GM19397 (cell line): ENCODE measurements around the gene SLFN14.
"Not testable (repeated sequence)": the region's sequence is repeated elsewhere in the genome, so short reads cannot be mapped to it uniquely, and the experiment has no call there.

Source experiments
- ATAC-seq: cut with Tn5 transposase; IDR thresholded peaks from one replicate; pipeline ENCODE4 v1.9.1; 2021; ENCODE audit warnings: mild to moderate bottlenecking, moderate library complexity; ENCODE audit not compliant: unreplicated experiment

SLFN14 gene

DNA sequence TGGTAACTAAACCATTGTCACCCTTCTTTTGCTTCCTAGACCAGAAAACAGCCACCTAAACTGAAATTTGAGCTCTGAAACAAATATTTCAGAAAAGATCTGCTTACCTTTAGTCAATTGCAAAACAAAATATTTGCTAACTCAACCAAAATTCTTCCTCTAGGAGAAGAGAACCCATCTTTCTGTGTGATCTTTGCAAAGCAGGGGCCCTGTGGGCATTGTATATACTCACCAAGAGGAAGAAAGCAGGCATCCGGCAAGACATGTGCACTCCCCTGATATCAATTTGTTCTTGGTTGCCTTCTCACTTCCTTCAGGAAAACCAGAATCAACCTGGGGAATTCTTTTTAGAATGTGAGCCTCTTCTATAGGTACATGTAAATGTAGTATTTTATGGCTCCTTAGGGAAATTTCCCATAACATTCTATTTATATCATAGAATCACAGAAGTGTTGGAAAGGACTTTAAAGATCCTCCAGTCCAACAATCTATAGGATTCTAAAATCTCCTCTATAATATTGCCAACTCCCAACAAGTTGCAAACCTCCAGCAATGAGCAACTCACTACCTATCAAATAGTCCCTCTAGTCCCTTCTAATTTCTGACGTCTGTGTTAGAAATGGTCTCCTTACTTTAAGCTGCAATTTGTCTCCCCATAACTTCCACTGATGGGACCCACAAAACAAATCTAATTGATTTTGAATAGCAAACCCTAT is 966 bp downstream of the SLFN14 start:
- no peak for ATAC-seq

DNA sequence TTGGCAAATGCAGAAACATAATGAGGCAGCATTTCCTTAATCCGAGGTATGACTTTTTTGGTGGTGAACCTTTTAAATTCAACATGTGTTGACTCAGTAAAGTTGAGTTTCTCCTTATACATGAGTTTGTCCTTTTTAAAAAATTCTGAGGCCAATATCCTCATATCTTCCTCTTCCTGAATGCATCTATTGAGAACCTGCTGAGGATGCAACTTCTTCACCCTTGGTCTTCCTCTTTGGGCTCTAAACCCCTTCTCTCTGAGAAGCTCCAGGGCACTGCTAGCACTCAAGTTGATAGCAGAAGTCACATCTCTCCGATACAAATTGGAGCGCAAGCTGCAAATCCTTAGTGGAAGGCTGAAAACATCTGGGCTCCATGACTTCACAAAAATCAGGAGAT is 3.3 kb downstream of the SLFN14 start:
- ATAC-seq = no peak

DNA sequence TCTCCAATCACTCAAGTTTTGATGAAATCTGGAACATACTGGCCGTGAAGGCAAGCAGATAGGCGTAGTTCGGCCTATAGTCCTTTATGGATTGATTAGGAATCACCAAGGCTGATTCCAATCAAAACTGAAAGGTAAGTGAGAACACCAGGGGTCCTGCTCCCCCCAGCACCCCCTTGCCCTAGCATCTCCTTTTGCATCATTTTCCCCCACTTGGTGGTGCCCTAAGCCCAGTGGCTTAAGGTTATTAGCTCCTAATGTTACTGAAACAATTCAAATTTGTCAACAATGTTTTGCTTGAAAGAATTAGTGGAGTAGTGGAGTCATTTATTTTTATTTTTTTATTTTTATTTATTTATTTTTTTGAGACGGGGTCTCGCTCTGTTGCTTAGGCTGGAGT is 4.9 kb downstream of the SLFN14 start:
- ATAC-seq = no peak

DNA sequence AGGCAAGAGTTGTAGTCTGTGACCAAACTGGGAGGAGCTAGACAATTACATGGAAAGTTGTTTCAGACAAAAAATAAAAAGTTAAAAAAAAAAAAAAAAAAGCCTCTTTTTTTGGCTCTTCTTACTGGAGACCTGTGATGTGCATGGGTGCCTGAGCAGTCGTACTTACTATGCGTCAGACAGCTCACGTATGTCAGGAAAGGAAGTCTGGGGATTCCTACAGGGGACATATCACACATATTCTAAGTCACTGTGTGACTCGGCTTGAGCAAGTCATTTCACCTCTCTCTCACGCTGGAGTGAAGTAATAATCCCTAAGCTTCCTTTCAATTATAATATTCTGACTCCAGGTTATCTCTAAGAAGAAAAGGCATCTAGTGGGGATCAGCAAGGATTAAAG is 6.0 kb downstream of the SLFN14 start:
- ATAC-seq = no peak

DNA sequence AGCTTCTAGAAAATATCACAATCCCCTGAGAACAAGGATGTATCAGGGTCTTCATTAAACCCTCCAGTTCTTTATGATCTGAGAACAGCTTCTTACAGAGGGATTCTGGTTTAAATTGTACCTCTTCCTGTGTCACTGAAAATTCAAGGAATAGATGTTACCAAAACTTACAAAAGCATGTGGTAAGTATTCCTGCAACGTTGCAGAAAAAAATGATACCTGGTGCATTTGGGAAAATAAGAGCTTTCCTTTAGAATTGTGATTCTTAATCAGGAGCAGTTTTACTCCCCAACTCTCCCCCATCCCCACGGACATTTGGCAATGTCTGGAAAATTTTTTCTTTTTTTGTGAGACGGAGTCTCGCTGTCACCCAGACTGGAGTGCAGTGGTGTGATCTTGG is 7.3 kb downstream of the SLFN14 start:
- no peak for ATAC-seq

DNA sequence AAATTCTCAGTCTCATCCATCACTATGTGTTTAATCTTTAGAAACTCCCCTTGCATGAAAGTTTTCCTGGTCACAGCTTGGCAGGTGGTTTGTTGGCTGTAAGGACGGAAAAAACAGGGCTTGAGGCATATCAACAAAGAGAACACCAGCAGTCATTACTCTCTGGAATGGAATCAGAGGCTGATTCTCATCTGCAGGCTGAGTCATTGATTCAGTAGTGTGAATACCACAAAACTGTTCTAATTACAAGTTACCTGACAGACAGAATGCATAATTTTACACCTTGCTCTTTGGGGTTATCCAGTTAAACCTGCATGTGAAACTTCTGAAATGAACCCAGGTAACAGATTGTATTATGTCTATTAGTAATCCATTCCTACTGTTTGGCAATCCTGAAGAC is 11.6 kb downstream of the SLFN14 start:
- ATAC-seq = no peak

DNA sequence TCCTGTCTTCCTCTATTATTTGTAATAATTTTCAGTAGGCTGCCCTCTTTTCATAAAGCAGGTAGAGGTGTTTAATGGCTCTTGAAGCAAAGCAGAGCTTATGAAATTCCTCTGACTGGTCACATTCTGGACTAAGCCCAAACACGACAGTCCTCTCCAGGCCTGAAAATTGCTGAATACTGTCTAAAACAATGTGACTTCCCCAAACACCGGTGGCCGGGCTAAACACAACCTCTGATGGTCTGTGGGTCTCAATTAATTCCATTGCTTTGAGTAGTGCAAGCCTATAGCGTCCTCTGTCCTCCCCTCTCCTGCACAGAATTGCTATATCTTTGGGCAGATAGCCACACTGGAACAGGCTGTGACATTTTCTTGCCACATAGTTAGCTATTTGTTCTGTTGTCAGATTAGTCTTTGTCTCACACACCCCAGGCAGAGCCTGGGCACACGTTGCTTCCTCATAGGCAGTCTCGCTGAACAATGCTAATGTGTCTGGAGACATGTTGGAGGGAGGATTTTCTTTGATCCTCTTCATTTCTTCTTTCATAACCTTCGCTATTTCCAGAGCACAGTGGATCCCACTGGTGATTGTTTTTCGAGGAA is 12.3 kb downstream of the SLFN14 start:
- ATAC-seq = no peak

DNA sequence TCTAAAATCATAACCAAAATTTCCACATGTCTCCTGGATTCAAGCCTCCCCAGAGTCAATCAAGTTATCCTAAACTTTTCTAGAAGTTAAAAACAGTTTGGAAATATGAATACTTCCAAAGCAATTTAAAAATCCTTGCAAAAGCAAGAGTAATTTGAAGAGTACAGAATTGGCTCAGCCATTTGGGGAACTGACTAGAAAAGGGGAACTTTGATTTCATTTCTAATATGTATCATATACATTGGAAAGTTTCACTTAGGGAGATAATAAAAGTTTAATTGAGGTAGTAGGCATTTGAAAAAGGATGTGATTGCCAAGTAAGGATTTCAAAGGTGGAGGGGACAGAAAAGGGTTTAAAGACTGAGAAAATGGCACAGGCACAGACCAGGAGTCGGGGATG is 14.1 kb downstream of the SLFN14 start:
- ATAC-seq = no peak

DNA sequence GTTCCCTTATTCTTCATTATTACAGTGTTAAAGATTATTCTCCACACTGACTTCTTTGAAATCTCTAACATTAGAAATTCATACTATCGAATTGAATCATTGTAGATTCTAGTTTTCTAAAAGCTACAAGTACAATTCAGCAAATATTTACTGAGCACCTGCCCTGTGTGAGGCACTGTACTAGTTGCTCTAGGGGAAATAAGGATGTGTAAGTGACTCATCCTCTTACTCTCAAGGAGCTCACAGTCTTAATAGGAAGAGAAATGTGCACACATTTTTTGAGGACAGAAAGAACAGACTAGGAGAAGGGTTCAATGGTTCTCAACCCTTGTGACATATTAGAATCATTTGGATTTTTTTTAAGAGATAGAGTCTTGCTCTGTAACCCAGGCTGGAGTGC is 15.5 kb downstream of the SLFN14 start:
- ATAC-seq = no peak

DNA sequence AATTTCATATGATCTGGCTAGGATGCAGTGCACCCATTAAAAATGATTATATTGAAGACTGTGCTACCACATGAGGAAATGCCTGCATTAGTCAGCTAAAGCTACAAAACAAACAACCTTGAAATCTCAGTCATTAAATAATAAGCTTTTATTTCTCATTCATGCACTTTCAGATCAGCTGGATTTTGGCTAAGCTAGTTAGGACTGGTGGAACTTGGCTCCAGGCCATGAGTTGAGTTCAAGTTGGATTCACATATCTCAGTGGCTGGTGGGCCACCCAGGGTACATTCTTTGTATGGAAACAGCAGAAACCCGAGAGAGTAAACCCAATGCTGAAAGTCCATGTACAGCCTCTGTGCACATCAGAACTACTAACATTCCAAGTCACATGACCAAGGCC is 16.8 kb downstream of the SLFN14 start:
- no peak for ATAC-seq

DNA sequence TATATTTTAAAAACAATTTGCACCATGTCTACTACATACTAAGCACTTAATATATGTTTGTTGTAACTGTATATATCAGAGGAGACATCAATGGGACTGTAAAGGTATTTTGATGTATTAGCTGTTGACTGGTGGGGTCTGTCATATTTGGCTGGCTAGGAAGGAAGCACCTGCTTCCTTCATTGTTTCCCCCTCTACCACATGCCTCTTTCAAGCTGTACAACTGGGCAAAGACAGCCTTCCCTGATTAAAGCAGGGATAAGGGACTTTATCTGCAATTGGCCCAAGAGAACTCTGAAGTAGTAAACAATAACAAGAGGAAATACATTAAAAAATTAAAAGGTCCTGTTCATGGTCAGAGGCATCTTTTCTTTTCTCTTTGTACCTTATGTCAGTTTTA is 17.6 kb downstream of the SLFN14 start:
- no peak for ATAC-seq

DNA sequence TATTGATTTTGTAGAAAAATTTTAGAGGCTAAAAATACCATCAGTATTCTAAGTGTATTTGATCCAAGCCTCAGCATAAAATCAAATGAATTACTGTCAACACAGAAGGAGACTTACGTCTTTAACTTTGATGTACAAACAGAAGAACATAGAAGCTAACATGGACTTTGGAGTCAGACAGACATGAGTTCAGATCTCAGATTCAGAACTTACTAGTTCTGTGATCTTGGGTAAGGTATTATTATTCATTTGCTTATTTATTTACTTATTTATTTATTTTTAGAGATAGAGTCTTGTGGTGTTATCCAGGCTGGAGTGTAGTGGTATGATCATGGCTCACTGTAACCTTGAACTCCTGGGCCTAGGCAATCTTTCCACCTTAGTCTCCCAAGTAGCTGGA is 19.2 kb downstream of the SLFN14 start:
- ATAC-seq = no peak

DNA sequence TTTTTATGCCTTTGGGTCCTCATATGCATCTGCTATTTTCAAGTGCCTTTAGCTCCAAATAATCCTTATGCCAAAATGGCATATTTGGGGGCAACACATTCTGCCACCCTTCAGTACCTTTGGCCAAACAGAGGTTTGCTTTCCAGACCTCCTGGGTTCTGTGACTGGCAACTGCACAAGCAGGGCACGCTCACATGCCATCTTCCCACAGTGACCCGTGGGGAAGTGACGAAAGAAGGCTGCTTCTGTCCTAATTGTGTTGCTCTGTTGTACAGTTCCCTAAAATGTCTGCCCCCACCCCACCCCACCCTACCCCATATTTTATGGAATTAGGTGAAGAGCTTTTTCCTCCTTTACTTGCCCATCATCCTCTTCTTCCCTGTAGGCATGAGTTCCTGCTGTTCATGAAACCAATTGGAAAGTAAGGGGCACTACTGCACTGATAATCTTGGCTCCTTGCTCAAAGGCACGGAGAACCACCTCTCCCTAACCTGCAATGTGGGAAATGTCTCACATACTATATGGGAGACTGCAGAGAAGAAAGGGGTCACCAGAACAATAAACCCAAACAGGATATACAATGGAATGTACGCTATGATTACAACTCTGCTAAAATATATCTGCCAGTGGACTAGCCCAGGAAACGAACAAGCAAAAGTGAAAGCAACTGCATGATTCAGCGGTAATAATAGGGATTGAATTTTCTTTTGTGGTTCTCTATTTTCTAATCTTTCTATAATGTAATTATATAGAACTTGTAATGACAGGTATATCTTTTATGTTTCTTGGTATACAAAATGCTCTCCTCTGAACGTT is 19.8 kb downstream of the SLFN14 start:
- ATAC-seq = no peak

DNA sequence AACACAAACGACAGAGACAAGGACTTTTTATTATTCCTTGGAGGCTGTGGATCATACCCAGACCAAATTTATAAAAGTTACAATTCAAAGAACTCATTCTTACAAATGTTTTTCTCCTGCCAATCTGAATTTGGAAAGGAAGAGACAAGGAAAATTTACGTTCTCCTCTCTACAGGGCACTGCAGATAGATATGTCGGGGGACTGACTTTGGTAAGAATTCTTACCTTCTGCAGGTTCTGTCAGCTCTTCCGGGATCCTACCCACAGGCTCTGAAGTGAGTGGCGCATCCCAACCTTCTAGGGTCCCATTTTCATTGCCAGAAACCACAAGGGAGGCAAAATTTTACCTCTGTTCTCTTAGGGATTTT is 21.0 kb downstream of the SLFN14 start:
- no peak for ATAC-seq

DNA sequence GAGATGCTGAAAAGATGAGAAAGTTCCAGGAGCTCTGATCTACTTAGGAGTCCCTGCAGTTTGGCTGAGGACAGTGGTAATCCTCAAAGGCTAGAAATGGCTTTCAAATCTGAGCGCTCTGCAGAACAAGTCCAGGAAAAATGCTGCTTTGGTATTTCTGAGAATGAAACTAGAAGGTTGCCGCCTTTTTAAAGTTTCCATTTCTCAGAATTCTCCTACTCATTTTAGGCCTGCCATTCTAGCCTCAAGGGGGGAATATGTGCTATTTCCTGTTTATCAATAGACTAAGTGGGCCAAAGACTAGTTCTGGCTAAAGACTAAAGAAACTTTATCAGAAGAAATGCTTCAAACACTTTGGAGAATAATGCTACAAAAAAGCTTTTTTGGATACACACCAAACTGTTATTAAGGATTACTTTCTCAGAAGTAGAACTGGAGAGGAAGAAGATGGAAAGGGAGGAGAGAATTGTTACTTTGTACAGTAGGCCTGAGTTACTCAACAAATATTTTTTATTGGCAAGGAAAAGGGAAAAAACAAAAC is 22.9 kb downstream of the SLFN14 start, which contains the start of gene SLFN12L:
SLFN12L (minus strand) TSS at position 78 of the 541 bp plus-strand sequence. CDS start 15,314 bp downstream, outside the sequence.
- ATAC-seq = no peak

DNA sequence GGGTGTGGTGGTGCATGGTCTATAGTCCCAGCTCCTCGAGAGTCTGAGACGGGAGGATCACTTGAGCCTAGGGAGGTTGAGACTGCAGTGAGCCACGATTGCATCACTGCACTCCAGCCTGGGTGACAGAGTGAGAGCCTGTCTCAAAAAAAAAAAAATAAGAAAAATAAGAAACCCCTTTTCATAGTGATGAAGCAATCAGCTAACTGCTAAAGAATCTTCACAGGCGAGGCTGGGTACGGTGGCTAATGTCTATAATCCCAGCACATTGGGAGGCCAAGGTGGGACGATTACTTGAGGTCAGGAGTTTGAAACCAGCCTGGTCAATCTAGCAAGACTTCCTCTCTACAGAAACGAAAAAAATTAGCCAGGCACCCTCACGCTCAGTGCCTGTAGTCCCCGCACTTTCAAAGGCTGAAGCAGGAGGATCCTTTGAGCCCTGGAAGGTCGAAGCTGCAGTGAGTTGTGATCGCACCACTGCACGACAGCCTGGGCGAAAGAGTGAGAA is 23.9 kb downstream of the SLFN14 start:
- ATAC-seq = no peak

DNA sequence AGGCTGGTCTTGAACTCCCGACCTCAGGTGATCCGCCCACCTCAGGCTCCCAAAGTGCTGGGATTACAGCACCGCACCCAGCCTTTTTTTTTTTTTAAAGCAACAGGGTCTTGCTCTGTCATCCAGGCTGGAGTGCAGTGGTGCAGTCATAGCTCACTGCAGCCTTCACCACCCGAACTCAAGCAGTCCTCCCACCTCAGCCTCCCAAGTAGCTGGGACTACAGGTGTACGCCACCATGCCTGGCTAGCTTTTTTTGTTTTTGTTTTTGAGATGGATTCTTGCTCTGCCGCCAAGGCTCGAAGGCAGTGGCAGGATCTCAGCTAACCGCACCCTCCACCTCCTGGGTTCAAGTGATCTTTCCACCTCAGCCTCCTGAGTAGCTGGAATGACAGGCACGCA is 25.2 kb downstream of the SLFN14 start:
- ATAC-seq = not testable (repeated sequence)

DNA sequence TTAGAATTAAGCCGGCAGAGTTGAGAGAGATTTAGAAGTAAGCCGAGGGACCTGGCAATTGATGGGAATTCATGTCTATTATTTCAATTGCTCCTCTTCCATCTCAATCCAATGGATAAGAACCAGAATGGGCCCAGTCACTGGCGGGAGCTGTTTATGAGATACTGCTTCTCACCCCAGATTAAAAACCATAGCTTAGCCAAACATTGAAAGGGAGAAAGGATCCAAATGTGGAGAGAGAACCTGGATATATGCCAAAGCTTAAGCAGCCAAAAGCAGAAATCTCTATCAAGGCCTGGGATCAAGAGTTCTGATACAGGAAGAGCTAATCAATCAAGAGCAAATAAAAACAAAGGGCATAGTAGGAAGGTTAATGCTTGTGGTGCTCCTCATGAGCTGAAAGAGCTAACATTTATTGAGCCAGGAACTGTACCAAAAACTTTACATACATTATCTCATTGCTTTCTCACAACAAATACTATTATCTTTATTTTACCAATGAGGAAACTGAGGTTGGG is 26.0 kb downstream of the SLFN14 start:
- no peak for ATAC-seq

DNA sequence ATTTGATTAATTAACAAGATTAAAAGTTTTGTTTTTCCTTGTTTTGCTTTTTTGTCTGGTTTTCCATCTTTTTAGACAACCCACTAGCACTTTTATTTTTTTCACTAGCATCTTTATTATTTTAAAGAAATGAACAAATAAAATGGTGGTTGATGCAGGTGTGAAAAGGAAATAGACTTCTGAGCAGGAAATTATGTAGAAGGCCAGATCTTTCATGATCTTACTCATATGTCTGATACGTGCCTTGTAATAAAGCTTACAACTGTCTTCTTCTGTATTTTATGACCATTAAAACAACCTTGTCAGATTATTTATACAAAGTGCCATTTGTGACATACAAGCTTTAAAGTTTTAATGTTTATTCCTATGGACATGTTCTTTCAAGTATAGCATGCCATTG is 29.5 kb downstream of the SLFN14 start:
- ATAC-seq = no peak

DNA sequence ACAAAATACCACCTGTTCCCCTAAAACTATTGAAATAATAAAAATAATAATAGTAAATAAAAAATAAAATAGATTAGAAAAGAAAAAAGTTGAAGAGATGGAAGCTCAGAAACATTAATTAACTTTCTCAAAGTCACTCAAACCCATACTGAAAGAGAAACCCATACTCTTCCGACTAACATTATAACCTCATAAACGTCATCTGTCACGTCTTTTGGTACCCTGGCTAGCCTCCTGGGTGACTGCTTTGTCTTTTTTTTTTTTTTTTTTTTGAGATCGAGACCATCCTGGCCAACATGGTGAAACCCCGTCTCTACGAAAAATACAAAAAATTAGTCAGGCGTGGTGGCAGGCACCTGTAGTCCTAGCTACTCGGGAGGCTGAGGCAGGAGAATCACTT is 30.8 kb downstream of the SLFN14 start:
- no peak for ATAC-seq

DNA sequence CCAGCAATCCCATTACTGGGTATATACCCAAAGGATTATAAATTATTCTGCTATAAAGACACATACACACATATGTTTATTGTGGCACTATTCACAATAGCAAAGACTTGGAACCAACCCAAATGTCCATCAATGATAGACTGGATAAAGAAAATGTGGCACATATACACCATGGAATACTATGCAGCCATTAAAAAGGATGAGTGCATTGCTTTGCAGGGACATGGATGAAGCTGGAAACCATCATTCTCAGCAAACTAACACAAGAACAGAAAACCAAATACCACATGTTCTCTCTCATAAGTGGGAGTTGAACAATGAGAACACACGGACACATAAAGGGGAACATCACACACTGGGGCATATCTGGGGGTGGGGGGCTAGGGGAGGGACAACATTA is 31.3 kb downstream of the SLFN14 start:
- ATAC-seq = not testable (repeated sequence)
